HepG2 (cell line): ENCODE results near the gene HMGN1. TPM values are rescaled to one million over a fixed set of nuclear protein-coding genes. Genes with fewer than 3 reads are reported as not detected.

ENCODE experiments used
- HBP1 ChIP-seq: IDR thresholded peaks from 2 replicates; pipeline ENCODE4 v1.6.1; 2016; ENCODE audit warnings: low read depth, control low read depth
- KAT2B ChIP-seq: fragments of 150-350 bp; IDR thresholded peaks from 2 replicates; pipeline ENCODE4 v1.6.1; 2014; ENCODE audit warnings: low read depth, low read length, borderline replicate concordance
- KLF9 ChIP-seq: IDR thresholded peaks from 2 replicates; pipeline ENCODE4 v1.6.1; 2016; ENCODE audit warnings: low read depth
- KMT2B ChIP-seq: IDR thresholded peaks from 2 replicates; pipeline ENCODE4 v1.6.1; 2016; ENCODE audit warnings: missing genetic modification reagents, missing compliant biosample characterization
- NFE2L1 ChIP-seq: sonication (generic); formaldehyde crosslinking; IDR thresholded peaks from 2 replicates; pipeline ENCODE4 v1.4.0; 2020; ENCODE audit warnings: missing genetic modification reagents, mild to moderate bottlenecking, borderline replicate concordance
- NONO ChIP-seq, 2 experiments: fragments of 450-650 bp in 1 of 2; sonication (generic) in 1 of 2; formaldehyde crosslinking in 1 of 2; IDR thresholded peaks in 1 of 2; conservative IDR thresholded peaks in 1 of 2; 2 replicates each; pipeline versions ENCODE4 v1.6.1 to v1.8.0; 2017 to 2022; ENCODE audit warnings: mild to moderate bottlenecking in 1 of 2, missing genetic modification reagents in 1 of 2, moderate library complexity in 1 of 2
- SIN3B ChIP-seq: fragments of 150-350 bp; IDR thresholded peaks from 2 replicates; pipeline ENCODE4 v1.6.1; 2014; ENCODE audit warnings: low read length
- YEATS4 ChIP-seq: sonication (generic); formaldehyde crosslinking; IDR thresholded peaks from 2 replicates; pipeline ENCODE4 v1.4.0; 2020; ENCODE audit warnings: missing genetic modification reagents, borderline replicate concordance
- ZEB1 ChIP-seq: IDR thresholded peaks from 2 replicates; pipeline ENCODE4 v1.6.1; 2012; ENCODE audit warnings: mild to moderate bottlenecking, low read depth, inconsistent platforms; ENCODE audit not compliant: insufficient replicate concordance
- ZNF124 ChIP-seq: sonication (generic); formaldehyde crosslinking; IDR thresholded peaks from 2 replicates; pipeline ENCODE4 v1.4.0; 2020; ENCODE audit warnings: missing genetic modification reagents
- ZNF180 ChIP-seq: sonication (generic); formaldehyde crosslinking; IDR thresholded peaks from 2 replicates; pipeline ENCODE4 v1.4.0; 2020; ENCODE audit warnings: low read depth, missing genetic modification reagents, borderline replicate concordance
- ZNF333 ChIP-seq: sonication (generic); formaldehyde crosslinking; IDR thresholded peaks from 2 replicates; pipeline ENCODE4 v1.4.0; 2020; ENCODE audit warnings: mild to moderate bottlenecking, missing genetic modification reagents, borderline replicate concordance
- ZNF460 ChIP-seq: sonication (generic); formaldehyde crosslinking; IDR thresholded peaks from 2 replicates; pipeline ENCODE4 v1.5.1; 2020; ENCODE audit warnings: missing genetic modification reagents, mild to moderate bottlenecking, borderline replicate concordance
- ZNF746 ChIP-seq: sonication (generic); formaldehyde crosslinking; IDR thresholded peaks from 2 replicates; pipeline ENCODE4 v1.8.0; 2022; ENCODE audit warnings: mild to moderate bottlenecking, missing genetic modification reagents
- ZNF768 ChIP-seq: sonication (generic); formaldehyde crosslinking; IDR thresholded peaks from 2 replicates; pipeline ENCODE4 v1.4.0; 2020; ENCODE audit warnings: missing genetic modification reagents
- ZSCAN29 ChIP-seq: sonication (generic); formaldehyde crosslinking; conservative IDR thresholded peaks from 2 replicates; pipeline ENCODE4 v1.4.0; 2020; ENCODE audit warnings: mild to moderate bottlenecking, missing genetic modification reagents
- polyA plus RNA-seq, 8 experiments: library from polyadenylated mRNA; depleted of rRNA in 3 of 8; stranded (reverse) in 7 of 8; unstranded in 1 of 8; fragments of >200 nt; fragmentation: Illumina TruSeq in 4 of 8; extraction: Trizol in 4 of 8; gene quantifications; 2 replicates each; pipeline versions ENCODE4 v1.2.1 to v1.2.3, GENCODE V29; 2011 to 2016; ENCODE audit warnings: low read depth in 4 of 8, missing spikeins in 1 of 8, mixed read lengths in 1 of 8; ENCODE audit not compliant: insufficient read depth in 1 of 8
- total RNA-seq, 5 experiments: library from RNA; depleted of rRNA; stranded (reverse); fragments of >200 nt; fragmentation: Illumina TruSeq; extraction: Trizol; gene quantifications; 2 replicates each; pipeline ENCODE4 v1.2.3, GENCODE V29; 2016; ENCODE audit warnings: low read depth in 1 of 5
- TF ChIP-seq, protein P1 (sequence below): sonication (generic); formaldehyde crosslinking; IDR thresholded peaks from 2 replicates; pipeline ENCODE4 v1.8.0; 2022; ENCODE audit warnings: missing genetic modification reagents, mild to moderate bottlenecking, moderate library complexity, borderline replicate concordance
- TF ChIP-seq, protein P2 (sequence below): sonication (generic); formaldehyde crosslinking; IDR thresholded peaks from 2 replicates; pipeline ENCODE4 v1.4.0; 2020; ENCODE audit warnings: missing genetic modification reagents, borderline replicate concordance
- TF ChIP-seq, protein P3 (sequence below): sonication (generic); formaldehyde crosslinking; IDR thresholded peaks from 2 replicates; pipeline ENCODE4 v1.4.0; 2020; ENCODE audit warnings: missing genetic modification reagents

HMGN1 gene
- total and polyA plus RNA-seq, 2 of the 13 experiments (the other 11 are each of a cell fraction or from before 2014, with no cell fraction given), result 104 to 286 TPM

GRCh38 chr21:39385299-39386145 lies 36.6 kb upstream of the HMGN1 start (continued):
- TF ChIP-seq, protein P1, sequence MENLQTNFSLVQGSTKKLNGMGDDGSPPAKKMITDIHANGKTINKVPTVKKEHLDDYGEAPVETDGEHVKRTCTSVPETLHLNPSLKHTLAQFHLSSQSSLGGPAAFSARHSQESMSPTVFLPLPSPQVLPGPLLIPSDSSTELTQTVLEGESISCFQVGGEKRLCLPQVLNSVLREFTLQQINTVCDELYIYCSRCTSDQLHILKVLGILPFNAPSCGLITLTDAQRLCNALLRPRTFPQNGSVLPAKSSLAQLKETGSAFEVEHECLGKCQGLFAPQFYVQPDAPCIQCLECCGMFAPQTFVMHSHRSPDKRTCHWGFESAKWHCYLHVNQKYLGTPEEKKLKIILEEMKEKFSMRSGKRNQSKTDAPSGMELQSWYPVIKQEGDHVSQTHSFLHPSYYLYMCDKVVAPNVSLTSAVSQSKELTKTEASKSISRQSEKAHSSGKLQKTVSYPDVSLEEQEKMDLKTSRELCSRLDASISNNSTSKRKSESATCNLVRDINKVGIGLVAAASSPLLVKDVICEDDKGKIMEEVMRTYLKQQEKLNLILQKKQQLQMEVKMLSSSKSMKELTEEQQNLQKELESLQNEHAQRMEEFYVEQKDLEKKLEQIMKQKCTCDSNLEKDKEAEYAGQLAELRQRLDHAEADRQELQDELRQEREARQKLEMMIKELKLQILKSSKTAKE (CRISPR knock-in tag), result peak; percentile 63; the same call in 1 of the 2 replicates
- peak; percentile 56; the same call in 1 of the 2 replicates for TF ChIP-seq ZNF124
- TF ChIP-seq ZNF746 (CRISPR knock-in tag), result no peak
- TF ChIP-seq ZNF180 (CRISPR knock-in tag), result no peak
- TF ChIP-seq YEATS4, result peak; percentile 87; the same call in 1 of the 2 replicates
- TF ChIP-seq NONO (IDR thresholded peaks at IDR 0.05), result no peak
- TF ChIP-seq NONO (CRISPR knock-in tag; conservative IDR thresholded peaks at IDR 0.05), result peak; percentile 93
- TF ChIP-seq ZNF768 (CRISPR knock-in tag), result no peak; the same call in 1 of the 2 replicates
- TF ChIP-seq KLF9 (CRISPR knock-in tag), result peak; percentile 72; the same call in 1 of the 2 replicates
- 0 out of 2 replicates have a peak, but pooled peaks have one; percentile 32 for TF ChIP-seq SIN3B
- TF ChIP-seq, protein P2, sequence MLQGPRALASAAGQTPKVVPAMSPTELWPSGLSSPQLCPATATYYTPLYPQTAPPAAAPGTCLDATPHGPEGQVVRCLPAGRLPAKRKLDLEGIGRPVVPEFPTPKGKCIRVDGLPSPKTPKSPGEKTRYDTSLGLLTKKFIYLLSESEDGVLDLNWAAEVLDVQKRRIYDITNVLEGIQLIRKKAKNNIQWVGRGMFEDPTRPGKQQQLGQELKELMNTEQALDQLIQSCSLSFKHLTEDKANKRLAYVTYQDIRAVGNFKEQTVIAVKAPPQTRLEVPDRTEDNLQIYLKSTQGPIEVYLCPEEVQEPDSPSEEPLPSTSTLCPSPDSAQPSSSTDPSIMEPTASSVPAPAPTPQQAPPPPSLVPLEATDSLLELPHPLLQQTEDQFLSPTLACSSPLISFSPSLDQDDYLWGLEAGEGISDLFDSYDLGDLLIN (CRISPR knock-in tag), result no peak; the same call in 1 of the 2 replicates
- no peak for TF ChIP-seq KAT2B
- no peak for TF ChIP-seq ZEB1
- TF ChIP-seq ZNF460, result no peak; the same call in 1 of the 2 replicates
- TF ChIP-seq ZSCAN29 (CRISPR knock-in tag), result peak; percentile 99
- no peak for TF ChIP-seq ZNF333
- TF ChIP-seq, protein P3, sequence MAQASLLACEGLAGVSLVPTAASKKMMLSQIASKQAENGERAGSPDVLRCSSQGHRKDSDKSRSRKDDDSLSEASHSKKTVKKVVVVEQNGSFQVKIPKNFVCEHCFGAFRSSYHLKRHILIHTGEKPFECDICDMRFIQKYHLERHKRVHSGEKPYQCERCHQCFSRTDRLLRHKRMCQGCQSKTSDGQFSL (CRISPR knock-in tag), result no peak
- TF ChIP-seq HBP1 (CRISPR knock-in tag), result no peak
- no peak for TF ChIP-seq NFE2L1
- TF ChIP-seq KMT2B, result peak; percentile 65
- TF ChIP-seq, all 625 proteins: peak for 242
